KOPT-K1 (cell line): ENCODE results near the gene TBC1D9B.

Experiments
- H3K27ac ChIP-seq: fragments of 200-600 bp; sonication (generic); 2 replicates; pipeline ENCODE4 v1.5.1; 2016; ENCODE audit warnings: antibody characterized with exemption, mild to moderate bottlenecking, low read depth, low read length; ENCODE audit not compliant: poor library complexity, severe bottlenecking
- H3K36me3 ChIP-seq: fragments of 200-600 bp; sonication (generic); 2 replicates; pipeline ENCODE4 v1.5.1; 2017; ENCODE audit warnings: antibody characterized with exemption, mild to moderate bottlenecking, low read length, moderate library complexity; ENCODE audit not compliant: insufficient read depth
- H3K9me3 ChIP-seq: fragments of 200-600 bp; sonication (generic); 2 replicates; pipeline ENCODE4 v1.5.1; 2017; ENCODE audit warnings: antibody characterized with exemption, low read length, mild to moderate bottlenecking; ENCODE audit not compliant: insufficient read depth, poor library complexity, severe bottlenecking

The TBC1D9B gene

DNA sequence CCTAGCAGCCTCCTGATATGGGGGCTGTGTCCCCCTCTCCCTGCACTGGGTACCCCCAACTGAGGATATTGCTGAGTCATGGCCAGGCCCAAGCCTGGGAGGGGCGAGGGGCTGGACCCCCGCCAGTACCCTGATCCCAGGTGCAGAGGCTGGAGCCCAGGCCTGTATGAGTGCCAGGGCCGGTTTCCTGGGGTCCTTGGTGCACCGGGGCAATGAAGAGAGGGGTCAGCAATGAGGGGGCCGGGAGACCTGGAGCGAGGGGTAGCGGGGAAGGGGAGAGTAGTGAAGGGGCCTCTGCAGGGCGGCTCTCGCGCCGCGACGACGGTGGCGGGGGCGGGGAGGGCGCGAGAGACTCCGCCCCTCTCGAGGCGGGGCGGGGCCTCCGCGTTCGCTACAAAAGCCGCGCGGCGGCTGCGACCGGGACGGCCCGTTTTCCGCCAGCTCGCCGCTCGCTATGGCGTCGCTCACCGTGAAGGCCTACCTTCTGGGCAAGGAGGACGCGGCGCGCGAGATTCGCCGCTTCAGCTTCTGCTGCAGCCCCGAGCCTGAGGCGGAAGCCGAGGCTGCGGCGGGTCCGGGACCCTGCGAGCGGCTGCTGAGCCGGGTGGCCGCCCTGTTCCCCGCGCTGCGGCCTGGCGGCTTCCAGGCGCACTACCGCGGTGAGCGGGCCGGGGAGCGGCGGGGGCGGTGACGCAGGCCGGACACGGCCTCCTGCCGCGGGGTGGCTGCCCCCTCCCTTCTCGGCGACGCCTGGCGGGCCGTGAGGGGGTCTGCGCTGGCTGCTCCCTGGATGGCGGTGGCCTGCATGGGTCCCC, 87.0 kb downstream of the TBC1D9B start, which contains the start of gene SQSTM1:
Gene SQSTM1, plus strand, starts transcription at position 423 of the 815 bp plus-strand sequence. Its CDS starts 32 bp downstream, at position 455.
- H3K36me3 ChIP-seq = peaks cover 31% of the 10 kb centered on the region
- peak within 1 kb of the TSS; percentile 80 for H3K27ac ChIP-seq
- no peaks in the 10 kb centered on the region for H3K9me3 ChIP-seq

DNA sequence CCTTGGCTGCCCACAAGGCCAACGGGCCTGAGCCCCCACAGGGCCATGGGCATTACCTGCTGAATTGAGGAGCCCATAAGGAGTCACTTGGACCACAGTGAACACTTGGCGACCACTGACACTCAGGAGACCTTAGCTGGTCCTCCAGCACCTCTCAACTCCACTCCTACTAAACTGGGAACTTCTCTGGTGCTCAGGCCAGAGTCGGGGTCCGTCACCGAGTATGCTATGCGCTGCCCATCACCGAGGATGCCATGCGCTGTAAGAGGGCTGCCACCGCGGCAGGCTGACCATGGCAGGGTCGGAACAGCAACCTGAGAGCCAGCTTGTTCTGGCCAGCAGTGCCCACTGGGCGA, 87.6 kb downstream of the TBC1D9B start:
- H3K9me3 ChIP-seq = no peaks in the 10 kb centered on the region
- H3K36me3 ChIP-seq = peaks cover 25% of the 10 kb centered on the region
- peak overlapping the region; percentile 80 for H3K27ac ChIP-seq

DNA sequence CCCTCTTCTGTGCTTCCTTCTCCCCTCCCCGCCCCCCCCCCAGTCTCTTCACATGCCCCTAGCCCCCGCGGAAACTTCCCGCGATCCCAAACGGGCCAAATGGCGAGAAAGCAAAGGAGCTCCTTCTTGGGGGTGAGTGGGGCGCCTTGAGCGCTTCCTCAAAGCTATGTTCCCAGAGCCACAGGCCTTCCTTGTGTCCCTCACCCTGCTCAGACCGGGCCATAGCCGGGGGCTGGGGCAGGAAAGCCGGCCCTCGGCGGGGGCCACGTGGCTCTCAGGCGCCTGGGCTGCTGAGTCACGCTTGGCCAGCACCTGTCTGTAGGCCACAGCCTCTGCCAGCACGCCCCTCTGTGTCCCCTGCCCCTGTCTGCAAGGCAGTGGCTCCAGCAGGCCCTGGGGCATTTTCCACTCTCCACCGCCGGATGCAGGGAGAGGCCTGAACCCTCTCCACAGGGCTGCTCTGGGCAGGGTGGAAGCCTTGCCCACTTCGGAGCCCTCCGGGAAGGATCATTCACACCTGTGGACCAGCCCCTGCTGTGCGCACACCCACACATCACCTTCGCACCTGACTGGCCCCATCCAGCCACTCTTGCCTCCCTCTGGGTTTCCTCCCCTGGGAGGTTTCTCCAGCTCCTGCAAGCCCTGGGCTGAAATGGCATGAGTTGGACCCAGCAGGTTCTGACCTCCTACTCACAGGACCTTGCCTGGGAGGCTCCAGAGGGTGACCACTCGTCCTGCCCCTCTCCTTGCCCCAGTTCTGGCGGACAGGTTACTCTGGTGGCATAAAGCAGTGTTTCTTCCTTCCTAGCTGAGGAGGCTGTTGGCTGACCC, 88.2 kb downstream of the TBC1D9B start:
- Histone ChIP-seq H3K27ac (no peak overlapping the region), H3K36me3 (peaks cover 19% of the 10 kb centered on the region), H3K9me3 (no peaks in the 10 kb centered on the region)

DNA sequence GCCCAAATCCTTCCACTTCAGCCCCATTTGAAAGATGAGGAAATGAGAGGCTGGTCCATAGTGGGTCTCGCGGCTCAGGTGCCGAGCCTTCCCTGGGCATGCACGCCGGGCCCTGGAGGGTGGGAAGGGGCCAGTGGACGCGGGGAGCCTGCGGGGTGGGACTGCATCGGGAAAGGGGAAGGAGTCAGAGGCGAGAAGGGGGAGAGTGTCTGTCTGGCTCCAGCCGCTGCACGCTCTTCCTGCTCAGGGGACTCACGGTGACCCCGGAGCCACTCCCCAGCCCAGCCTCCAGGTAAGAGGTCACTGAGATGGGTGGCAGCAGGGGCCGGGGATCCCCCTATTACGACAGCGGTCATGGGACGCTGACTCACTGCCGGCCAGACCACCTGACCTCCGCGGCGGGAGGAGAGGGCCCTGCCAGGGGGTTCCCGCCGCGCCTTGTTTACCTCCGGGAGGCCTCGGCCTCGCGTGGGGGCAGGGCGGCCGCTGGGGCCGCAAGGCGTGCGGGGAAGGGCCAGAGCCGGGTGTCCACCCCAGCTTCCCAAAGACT, 88.9 kb downstream of the TBC1D9B start:
- Histone ChIP-seq H3K27ac (no peak overlapping the region), H3K36me3 (peaks cover 12% of the 10 kb centered on the region)

DNA sequence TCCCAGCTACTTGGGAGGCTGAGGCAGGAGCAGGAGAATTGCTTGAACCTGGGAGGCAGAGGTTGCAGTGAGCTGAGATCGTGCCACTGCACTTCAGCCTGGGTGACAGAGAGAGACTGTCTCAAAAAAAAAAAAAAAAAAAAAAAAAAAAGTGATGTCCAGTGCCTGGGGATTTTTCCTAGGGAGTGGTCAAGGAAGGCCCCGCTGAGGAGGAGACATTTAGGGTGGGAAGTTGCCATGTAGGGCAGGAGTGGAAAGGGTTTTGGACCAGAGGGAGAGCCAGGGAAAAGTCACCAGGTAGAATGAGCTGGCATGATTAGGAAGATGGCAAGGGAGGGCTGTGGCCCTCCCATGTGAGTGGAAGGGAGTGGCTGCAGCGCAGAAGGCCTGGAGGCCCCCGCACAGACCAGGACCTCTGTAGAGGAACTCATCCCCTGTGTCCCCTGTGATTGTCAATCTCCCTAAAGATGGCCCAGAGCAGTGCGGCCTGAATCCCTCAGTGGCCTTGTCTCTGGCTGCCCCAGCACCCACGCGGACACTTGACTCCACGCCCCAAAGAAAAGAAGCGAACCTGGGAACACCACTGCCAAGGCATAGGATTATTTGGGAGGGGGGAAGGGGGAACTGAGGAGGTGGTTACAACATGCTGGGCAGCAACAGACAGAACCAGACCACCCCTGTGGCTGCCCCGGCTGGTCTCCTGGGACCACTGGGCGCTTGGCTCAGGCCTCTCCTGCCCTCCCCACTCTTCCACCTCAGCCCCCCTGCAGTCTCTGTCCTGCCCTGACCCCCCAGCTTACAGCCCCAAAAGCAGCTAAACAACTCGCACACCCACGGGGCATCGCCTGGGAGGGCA, 89.6 kb downstream of the TBC1D9B start:
- Histone ChIP-seq H3K36me3 (peaks cover 9% of the 10 kb centered on the region; the same call in 1 of the 2 replicates), H3K27ac (no peak overlapping the region), H3K9me3 (no peaks in the 10 kb centered on the region)

More for the DNA sequence above, 88.9 kb downstream of the TBC1D9B start:
- no peaks in the 10 kb centered on the region for H3K9me3 ChIP-seq

DNA sequence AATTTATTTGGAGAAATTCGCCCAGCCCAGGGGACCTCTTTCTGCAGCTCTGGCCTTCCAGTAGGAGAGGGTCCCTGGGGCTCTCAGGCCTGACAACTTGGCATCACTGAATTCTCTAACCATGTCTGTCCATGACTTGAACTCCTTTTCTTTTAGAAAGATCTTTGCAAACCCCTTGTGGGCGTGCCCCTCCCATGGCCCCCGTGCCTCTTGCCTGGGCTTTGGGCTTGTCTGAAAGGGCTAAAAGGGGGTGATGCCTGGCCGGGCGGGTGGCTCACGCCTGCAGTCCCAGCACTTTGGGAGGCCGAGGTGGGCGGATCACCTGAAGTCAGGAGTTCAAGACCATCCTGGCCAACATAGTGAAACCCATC, 90.2 kb downstream of the TBC1D9B start:
- Histone ChIP-seq H3K9me3 (no peaks in the 10 kb centered on the region), H3K27ac (no peak overlapping the region), H3K36me3 (peaks cover 5% of the 10 kb centered on the region; the same call in 1 of the 2 replicates)

DNA sequence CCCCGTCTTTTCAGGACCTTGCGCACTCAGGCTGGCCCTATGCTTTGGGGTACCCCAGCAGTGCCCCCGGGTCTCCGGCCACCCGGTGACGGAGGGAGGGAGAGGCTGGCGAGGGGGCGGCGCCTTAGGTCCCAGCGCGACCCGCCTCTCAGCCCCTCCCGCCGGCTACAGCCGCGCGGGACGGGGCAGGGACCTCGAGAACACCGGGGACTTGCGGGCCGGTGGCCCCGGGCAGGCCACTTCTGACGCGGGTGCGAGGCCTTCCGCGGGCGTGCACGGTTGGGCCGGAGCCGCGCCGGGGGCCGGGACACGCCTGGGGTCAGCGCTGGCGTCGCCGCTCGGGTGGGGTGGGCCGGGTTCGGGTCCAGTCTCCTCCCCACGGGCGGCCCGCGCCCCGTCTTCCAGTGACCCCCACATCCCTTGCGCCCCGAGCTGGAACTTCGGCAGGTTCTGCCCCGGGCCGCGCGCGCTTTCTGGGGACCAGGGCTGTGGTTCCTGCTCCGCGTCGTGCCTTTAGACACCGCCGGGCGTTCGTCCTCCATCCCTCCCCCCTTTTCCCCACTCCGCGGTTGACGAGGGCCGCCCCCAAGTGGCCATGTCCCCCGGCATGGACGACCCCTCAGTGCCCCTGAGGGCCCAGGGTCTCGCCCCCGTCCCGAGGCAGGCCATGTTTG, 90.8 kb downstream of the TBC1D9B start:
- Histone ChIP-seq H3K36me3 (peaks cover 5% of the 10 kb centered on the region; the same call in 1 of the 2 replicates), H3K27ac (no peak overlapping the region), H3K9me3 (no peaks in the 10 kb centered on the region)

DNA sequence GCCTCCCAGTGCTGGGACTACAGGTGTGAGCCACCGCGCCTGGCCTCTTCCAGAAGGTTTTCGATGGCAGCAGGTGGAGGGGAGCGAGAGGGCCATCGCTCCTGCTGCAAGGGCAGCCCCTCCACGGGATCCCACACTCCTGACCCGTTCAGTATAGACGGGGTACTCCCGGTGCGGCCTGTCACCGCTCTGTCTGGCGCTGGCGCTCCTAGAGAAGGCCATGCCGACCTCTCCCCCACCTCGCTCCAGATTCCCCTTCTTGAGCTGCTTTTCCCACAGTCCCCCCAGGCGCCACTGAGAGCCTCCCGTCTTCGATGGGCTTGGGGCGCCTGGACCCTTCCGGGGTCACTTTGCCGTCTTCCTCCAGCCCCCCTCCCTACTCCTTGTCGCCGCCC, 91.3 kb downstream of the TBC1D9B start:
- Histone ChIP-seq H3K9me3 (no peaks in the 10 kb centered on the region), H3K36me3 (peaks cover 5% of the 10 kb centered on the region; the same call in 1 of the 2 replicates), H3K27ac (no peak overlapping the region)

DNA sequence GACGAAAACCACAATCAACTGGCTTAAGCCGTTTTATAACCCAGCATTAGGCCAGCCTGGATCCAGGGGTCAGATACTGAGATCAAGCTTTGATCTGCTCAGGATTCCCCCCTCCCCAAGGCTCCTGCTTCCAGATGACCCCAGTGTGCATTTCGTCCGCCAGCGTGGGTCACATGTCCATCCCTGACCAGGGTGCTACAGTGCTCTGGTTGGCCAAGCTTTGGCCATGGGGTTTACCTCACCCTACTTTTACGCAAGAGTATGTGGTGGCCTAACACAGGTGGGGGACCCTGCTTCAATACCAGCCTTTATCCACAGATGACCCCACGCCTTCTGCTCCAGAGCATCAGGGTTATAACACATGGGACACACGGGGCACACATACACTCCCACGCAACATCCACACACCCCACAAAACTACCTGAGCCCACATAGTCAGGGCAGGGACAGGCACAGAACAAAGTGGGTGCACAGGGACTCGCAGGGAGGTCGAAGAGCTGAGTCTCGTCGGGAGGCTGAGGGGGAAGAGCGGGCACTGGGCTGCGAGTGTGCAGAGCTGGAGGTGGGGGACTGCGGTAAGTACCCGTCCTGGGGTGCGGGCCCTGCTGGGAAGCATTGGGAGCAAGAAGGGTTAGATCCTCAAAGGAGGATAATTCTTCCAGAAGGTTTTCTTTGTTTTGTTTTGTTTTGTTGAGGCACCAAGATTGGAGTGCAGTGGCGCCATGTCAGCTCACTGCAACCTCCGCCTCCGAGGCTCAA, 92.0 kb downstream of the TBC1D9B start:
- Histone ChIP-seq H3K9me3 (no peaks in the 10 kb centered on the region), H3K27ac (no peak overlapping the region), H3K36me3 (peaks cover 5% of the 10 kb centered on the region; the same call in 1 of the 2 replicates)

DNA sequence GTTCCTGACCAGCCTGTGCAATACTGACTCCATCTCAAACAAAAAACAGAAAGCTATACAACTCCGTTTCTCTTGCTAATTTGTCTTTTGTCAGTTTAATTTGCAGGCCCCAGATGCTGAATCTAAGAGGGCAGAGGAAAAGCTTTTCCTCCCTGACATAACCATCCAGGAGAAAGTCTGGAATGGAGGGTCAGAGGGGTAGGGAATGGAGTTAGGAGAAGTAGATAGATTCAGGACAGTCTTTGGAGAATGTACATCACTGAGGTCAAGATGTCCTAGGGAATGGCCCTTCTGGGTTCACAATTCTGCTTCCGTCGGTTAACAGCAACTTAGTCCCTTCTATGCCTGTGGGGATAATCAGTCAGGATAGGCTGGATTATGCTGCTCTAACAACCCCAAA, 93.6 kb downstream of the TBC1D9B start:
- H3K27ac ChIP-seq = no peak overlapping the region
- H3K9me3 ChIP-seq = no peaks in the 10 kb centered on the region
- H3K36me3 ChIP-seq = peaks cover 5% of the 10 kb centered on the region; the same call in 1 of the 2 replicates

DNA sequence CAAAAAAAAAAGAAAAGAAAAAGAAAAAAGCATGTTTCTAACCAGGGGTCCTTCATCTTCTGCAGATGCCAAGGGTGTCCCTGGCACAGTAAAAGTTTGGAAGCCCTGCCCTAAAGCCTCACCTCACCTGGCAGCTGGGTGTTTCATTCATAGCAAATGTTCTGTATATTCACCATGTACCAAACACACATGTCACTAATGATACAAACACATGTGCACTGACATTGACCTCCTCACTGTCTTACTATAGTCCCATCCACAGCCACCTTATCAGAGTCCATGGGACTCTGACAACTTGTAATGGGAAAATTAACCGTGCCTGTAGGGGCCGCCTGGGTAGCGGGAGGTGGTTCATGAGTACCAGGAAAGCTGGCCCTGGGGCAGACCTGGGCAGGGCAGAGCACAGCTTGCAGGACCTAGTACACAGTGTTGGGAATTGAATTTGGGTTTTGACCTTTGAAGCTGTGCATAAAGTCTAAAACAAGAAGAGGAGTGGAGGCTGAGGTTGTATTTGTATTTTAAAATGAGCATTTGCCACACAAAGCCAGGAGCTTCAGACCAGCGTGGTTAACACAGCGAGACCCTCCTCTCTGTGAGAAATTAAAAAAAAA, 94.6 kb downstream of the TBC1D9B start:
- no peak overlapping the region for H3K27ac ChIP-seq
- H3K36me3 ChIP-seq = peaks cover 5% of the 10 kb centered on the region; the same call in 1 of the 2 replicates
- no peaks in the 10 kb centered on the region for H3K9me3 ChIP-seq

DNA sequence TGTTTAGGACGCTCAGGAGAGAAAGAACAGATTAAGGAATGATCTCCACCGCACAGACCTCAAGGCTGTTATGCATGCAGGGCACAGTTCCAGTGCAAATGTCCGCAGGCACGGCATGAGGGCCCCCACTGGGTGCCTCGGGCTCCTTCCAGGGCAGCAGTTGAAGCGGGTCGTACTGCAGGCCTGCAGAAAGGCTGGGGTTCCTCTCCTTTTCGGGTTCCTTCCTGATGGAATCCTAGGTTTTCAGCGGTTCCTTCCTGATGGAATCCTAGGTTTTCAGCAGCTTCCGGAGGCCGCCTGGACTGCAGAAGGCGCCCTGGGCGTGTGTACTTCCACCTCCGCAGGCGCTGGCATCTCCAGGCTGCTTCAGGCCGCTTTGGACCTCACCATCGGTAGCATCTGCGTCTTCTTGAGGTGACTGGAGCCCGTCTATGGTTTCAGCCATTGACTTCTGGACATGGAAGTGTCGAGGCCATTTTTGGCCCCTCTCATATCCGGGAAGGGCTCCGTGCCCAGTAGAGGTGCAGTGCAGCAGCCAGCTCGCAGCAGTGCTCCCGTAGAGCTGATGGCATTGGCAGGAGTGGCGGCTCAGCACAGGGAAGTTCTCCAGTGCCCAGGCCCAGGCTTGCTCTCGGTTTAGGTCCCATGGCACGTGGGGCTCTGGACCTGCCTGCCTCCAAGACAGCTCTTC, 95.4 kb downstream of the TBC1D9B start:
- no peaks in the 10 kb centered on the region for H3K9me3 ChIP-seq
- H3K36me3 ChIP-seq = peaks cover 5% of the 10 kb centered on the region; the same call in 1 of the 2 replicates
- H3K27ac ChIP-seq = no peak overlapping the region
